PC-9 (cell line): ENCODE data around the gene ADAMTSL1. TPM values are rescaled to one million over a fixed set of nuclear protein-coding genes. Genes with fewer than 3 reads are reported as not detected.

Experiments used
- BruUV-seq: library from RNA; stranded (reverse); fragments of 400-500 nt; replicated peaks from 2 replicates; lab custom pipeline; 2021; lab: Mats Ljungman, UMichigan
- CTCF ChIA-PET: fragments of 300-600 bp; sonication (Branson Sonifier 250); formaldehyde crosslinking; loops from one replicate; lab custom pipeline; 2022; ENCODE audit warnings: antibody characterized with exemption; lab: Charles Lee
- POLR2A ChIA-PET: fragments of 300-600 bp; sonication (Branson Sonifier 250); formaldehyde crosslinking; loops from one replicate; lab custom pipeline; 2022; ENCODE audit warnings: antibody characterized with exemption; ENCODE audit not compliant: unreplicated experiment; lab: Charles Lee
- DNase-seq, 2 experiments: peaks; one replicate each; pipeline versions ENCODE4 v3.0.0 to v3.0.0-alpha.2; 2015 to 2022; ENCODE audit warnings: mixed read lengths in 1 of 2
- H2AFZ ChIP-seq: fragments of 200-600 bp; sonication (generic); 2 replicates; pipeline ENCODE4 v1.8.1; 2017; ENCODE audit warnings: antibody characterized with exemption
- H3F3A ChIP-seq: fragments of 200-600 bp; sonication (generic); 2 replicates; pipeline ENCODE4 v1.8.1; 2017; ENCODE audit warnings: antibody characterized with exemption, mild to moderate bottlenecking, low read depth; ENCODE audit not compliant: insufficient read depth
- H3K27ac ChIP-seq: fragments of 200-600 bp; sonication (generic); 2 replicates; pipeline ENCODE4 v1.6.1; 2016; ENCODE audit warnings: mixed run types
- H3K27me3 ChIP-seq: fragments of 200-600 bp; sonication (generic); 2 replicates; pipeline ENCODE4 v1.6.1; 2016; ENCODE audit warnings: low read depth, mixed run types; ENCODE audit not compliant: insufficient read depth
- H3K36me3 ChIP-seq: fragments of 200-600 bp; sonication (generic); 2 replicates; pipeline ENCODE4 v1.6.1; 2016; ENCODE audit warnings: low read depth, mixed run types
- H3K4me1 ChIP-seq: fragments of 200-600 bp; sonication (generic); replicated peaks from 2 replicates; pipeline ENCODE4 v1.6.1; 2016; ENCODE audit warnings: mixed run types; ENCODE audit not compliant: insufficient read depth
- H3K4me2 ChIP-seq: fragments of 200-600 bp; sonication (generic); 2 replicates; pipeline ENCODE4 v1.6.1; 2017; ENCODE audit warnings: mixed run types
- H3K4me3 ChIP-seq: fragments of 200-600 bp; sonication (generic); 2 replicates; pipeline ENCODE4 v1.6.1; 2016; ENCODE audit warnings: mixed run types
- H3K79me2 ChIP-seq: fragments of 200-600 bp; sonication (generic); 2 replicates; pipeline ENCODE4 v1.6.1; 2017; ENCODE audit warnings: low read depth, mixed run types
- H3K9me2 ChIP-seq: fragments of 200-600 bp; sonication (generic); 2 replicates; pipeline ENCODE4 v1.8.1; 2017; ENCODE audit warnings: mild to moderate bottlenecking; ENCODE audit not compliant: insufficient read depth
- H3K9me3 ChIP-seq: fragments of 200-600 bp; sonication (generic); 2 replicates; pipeline ENCODE4 v1.8.1; 2016; ENCODE audit warnings: low read depth; ENCODE audit not compliant: insufficient read depth
- H4K20me1 ChIP-seq: fragments of 200-600 bp; sonication (generic); 2 replicates; pipeline ENCODE4 v1.8.1; 2017; ENCODE audit not compliant: insufficient read depth
- EZH2 ChIP-seq: fragments of 200-600 bp; sonication (generic); IDR thresholded peaks from 2 replicates; pipeline ENCODE4 v1.8.0; 2017; ENCODE audit warnings: antibody characterized with exemption, low read depth
- intact Hi-C: fragments of 100-400 bp; cut with micrococcal nuclease; formaldehyde crosslinking; loops from one replicate; pipeline ENCODE4 v1.10.0; 2022; ENCODE audit not compliant: unreplicated experiment
- total RNA-seq: library from RNA; stranded (reverse); gene quantifications from 2 replicates; pipeline ENCODE4 v1.2.3, GENCODE V29; 2021
- TF ChIP-seq, protein P1 (sequence below): fragments of 200-600 bp; sonication (generic); conservative IDR thresholded peaks from 2 replicates; pipeline ENCODE4 v1.6.1; 2017; ENCODE audit warnings: mixed run types, antibody characterized with exemption, mild to moderate bottlenecking, moderate library complexity

Gene ADAMTSL1
- total RNA-seq, 1 experiment from 2014 or later: not detected

GRCh38 chr9:18516514-18516913, 42.6 kb downstream of the ADAMTSL1 start:
- Histone ChIP-seq H3K4me3 (no peak overlapping the region), H3K4me2 (no peak overlapping the region), H3K27me3 (no peaks in the 10 kb centered on the region), H3K27ac (no peak overlapping the region), H4K20me1 (no peaks in the 10 kb centered on the region), H2AFZ (no peak overlapping the region), H3K4me1 (no peaks in the 10 kb centered on the region), H3K79me2 (no peaks in the 10 kb centered on the region), H3K9me3 (no peaks in the 10 kb centered on the region), H3K9me2 (no peaks in the 10 kb centered on the region), H3K36me3 (no peaks in the 10 kb centered on the region), H3F3A (no peaks in the 10 kb centered on the region)
- DNase-seq: no peak
- POLR2A ChIA-PET: no interaction called here
- CTCF ChIA-PET: no interaction called here
- TF ChIP-seq, protein P1, sequence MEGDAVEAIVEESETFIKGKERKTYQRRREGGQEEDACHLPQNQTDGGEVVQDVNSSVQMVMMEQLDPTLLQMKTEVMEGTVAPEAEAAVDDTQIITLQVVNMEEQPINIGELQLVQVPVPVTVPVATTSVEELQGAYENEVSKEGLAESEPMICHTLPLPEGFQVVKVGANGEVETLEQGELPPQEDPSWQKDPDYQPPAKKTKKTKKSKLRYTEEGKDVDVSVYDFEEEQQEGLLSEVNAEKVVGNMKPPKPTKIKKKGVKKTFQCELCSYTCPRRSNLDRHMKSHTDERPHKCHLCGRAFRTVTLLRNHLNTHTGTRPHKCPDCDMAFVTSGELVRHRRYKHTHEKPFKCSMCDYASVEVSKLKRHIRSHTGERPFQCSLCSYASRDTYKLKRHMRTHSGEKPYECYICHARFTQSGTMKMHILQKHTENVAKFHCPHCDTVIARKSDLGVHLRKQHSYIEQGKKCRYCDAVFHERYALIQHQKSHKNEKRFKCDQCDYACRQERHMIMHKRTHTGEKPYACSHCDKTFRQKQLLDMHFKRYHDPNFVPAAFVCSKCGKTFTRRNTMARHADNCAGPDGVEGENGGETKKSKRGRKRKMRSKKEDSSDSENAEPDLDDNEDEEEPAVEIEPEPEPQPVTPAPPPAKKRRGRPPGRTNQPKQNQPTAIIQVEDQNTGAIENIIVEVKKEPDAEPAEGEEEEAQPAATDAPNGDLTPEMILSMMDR: no peak
- no peak for TF ChIP-seq EZH2
- BruUV-seq: no TSS peak
- intact Hi-C loops: no loop called here

- no peaks in the 10 kb centered on the region for H3K9me3 ChIP-seq
- ChIA-PET CTCF (no interaction called here), POLR2A (no interaction called here)
- H3K27me3 ChIP-seq: no peaks in the 10 kb centered on the region
- H3K36me3 ChIP-seq: no peaks in the 10 kb centered on the region
- BruUV-seq: no TSS peak
- DNase-seq: no peak
- H3K4me2 ChIP-seq: no peak overlapping the region
- H3K27ac ChIP-seq: no peak overlapping the region
- no peak for TF ChIP-seq EZH2
- no peaks in the 10 kb centered on the region for H3K4me1 ChIP-seq
- no peaks in the 10 kb centered on the region for H3K9me2 ChIP-seq
- no peaks in the 10 kb centered on the region for H3F3A ChIP-seq
- H3K4me3 ChIP-seq: no peak overlapping the region
- H2AFZ ChIP-seq: no peak overlapping the region
- H3K79me2 ChIP-seq: no peaks in the 10 kb centered on the region
- H4K20me1 ChIP-seq: no peaks in the 10 kb centered on the region
- intact Hi-C loops: no loop called here
Observed at GRCh38 chr9:18516965-18517364, 43.0 kb downstream of the ADAMTSL1 start.

GRCh38 chr9:18520416-18521047, 46.6 kb downstream of the ADAMTSL1 start:
- no TSS peak for BruUV-seq
- TF ChIP-seq EZH2: no peak
- TF ChIP-seq, protein P1: no peak
- intact Hi-C loops: no loop called here
- no peak overlapping the region for H3K27ac ChIP-seq
- no peaks in the 10 kb centered on the region for H3F3A ChIP-seq
- no peaks in the 10 kb centered on the region for H3K27me3 ChIP-seq
- CTCF ChIA-PET: no interaction called here
- no peaks in the 10 kb centered on the region for H4K20me1 ChIP-seq
- H3K36me3 ChIP-seq: no peaks in the 10 kb centered on the region
- no peaks in the 10 kb centered on the region for H3K9me2 ChIP-seq
- no peaks in the 10 kb centered on the region for H3K79me2 ChIP-seq
- POLR2A ChIA-PET: no interaction called here
- no peaks in the 10 kb centered on the region for H3K9me3 ChIP-seq
- H2AFZ ChIP-seq: no peak overlapping the region
- no peak for DNase-seq
- no peaks in the 10 kb centered on the region for H3K4me1 ChIP-seq
- H3K4me3 ChIP-seq: no peak overlapping the region
- no peak overlapping the region for H3K4me2 ChIP-seq

DNA sequence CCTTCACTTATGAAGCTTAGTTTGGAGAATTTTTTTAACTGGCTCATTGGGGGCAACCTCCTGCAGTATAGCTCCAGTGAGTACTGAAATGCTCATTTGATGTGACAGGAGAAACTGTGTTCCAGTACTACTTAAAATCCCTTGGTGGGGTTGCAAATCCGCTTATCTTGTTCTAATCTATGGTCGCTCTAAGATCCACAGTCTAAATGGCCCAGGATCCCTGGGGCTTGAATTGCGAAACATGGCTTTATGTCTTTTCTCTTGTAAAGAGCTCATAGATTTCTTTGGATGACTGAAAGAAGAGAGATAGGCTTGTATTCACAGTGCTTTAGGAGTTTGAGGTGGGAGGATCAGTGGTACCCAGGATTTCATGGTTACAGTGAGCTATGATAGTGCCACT, 52.7 kb downstream of the ADAMTSL1 start:
- no peak overlapping the region for H2AFZ ChIP-seq
- H3K27ac ChIP-seq: no peak overlapping the region
- H3K4me1 ChIP-seq: no peaks in the 10 kb centered on the region
- intact Hi-C loops: no loop called here
- H3K4me2 ChIP-seq: no peak overlapping the region
- H3K9me3 ChIP-seq: no peaks in the 10 kb centered on the region
- H3K79me2 ChIP-seq: no peaks in the 10 kb centered on the region
- no peaks in the 10 kb centered on the region for H3K9me2 ChIP-seq
- POLR2A ChIA-PET: no interaction called here
- TF ChIP-seq, protein P1: no peak
- no peak for TF ChIP-seq EZH2
- no peak for DNase-seq
- CTCF ChIA-PET: no interaction called here
- no peaks in the 10 kb centered on the region for H4K20me1 ChIP-seq
- BruUV-seq: no TSS peak
- H3F3A ChIP-seq: no peaks in the 10 kb centered on the region
- H3K36me3 ChIP-seq: no peaks in the 10 kb centered on the region
- H3K4me3 ChIP-seq: no peak overlapping the region
- H3K27me3 ChIP-seq: no peaks in the 10 kb centered on the region
